Esophagus muscularis mucosa (tissue), 4 donors: ENCODE data around the gene ESD. TPM values are rescaled to one million over a fixed set of nuclear protein-coding genes. Genes with fewer than 3 reads are reported as not detected.
"Not testable (repeated sequence)": the region's sequence is repeated elsewhere in the genome, so short reads cannot be mapped to it uniquely, and the experiment has no call there.

Source experiments
- DNase-seq: peaks from one replicate; pipeline ENCODE4 v3.0.0-alpha.2; 2017; ENCODE audit errors: extremely low spot score
- H3K27ac ChIP-seq, 4 donors: fragments of 200-600 bp; sonication (generic); replicated peaks in 1 of 4; 1 replicate in 3 of 4; 2 replicates in 1 of 4; pipeline ENCODE4 v1.5.1; 2016 to 2019; ENCODE audit warnings: mild to moderate bottlenecking in 1 of 4
- H3K27me3 ChIP-seq, 4 donors: fragments of 200-600 bp; sonication (generic); one replicate each; pipeline versions ENCODE4 v1.5.1 to v1.6.0; 2016 to 2019
- H3K36me3 ChIP-seq, 4 donors: fragments of 200-600 bp; sonication (generic); one replicate each; pipeline ENCODE4 v1.5.1; 2016 to 2019
- H3K4me1 ChIP-seq, 4 donors: fragments of 200-600 bp; sonication (generic); one replicate each; pipeline ENCODE4 v1.5.1; 2016 to 2019
- H3K4me3 ChIP-seq, 4 donors: fragments of 200-600 bp; sonication (generic); 1 replicate in 2 of 4; 2 replicates in 2 of 4; pipeline ENCODE4 v1.5.1; 2016 to 2019; ENCODE audit warnings: mild to moderate bottlenecking in 4 of 4, moderate library complexity in 1 of 4
- H3K9me3 ChIP-seq, 4 donors: fragments of 200-600 bp; sonication (generic); 1 replicate in 3 of 4; 2 replicates in 1 of 4; pipeline ENCODE4 v1.5.1; 2016 to 2019
- CTCF ChIP-seq, 3 experiments: fragments of 200-600 bp in 2 of 3; fragments of 450-650 bp in 1 of 3; sonication (generic) in 2 of 3; IDR thresholded peaks; one replicate each; pipeline ENCODE4 v1.5.1; 2017 to 2019; ENCODE audit warnings: antibody characterized with exemption in 3 of 3, mild to moderate bottlenecking in 2 of 3, moderate library complexity in 1 of 3
- EP300 ChIP-seq: sonication (generic); formaldehyde crosslinking; IDR thresholded peaks from one replicate; pipeline ENCODE4 v1.6.1; 2017; ENCODE audit warnings: antibody characterized with exemption
- POLR2A ChIP-seq: fragments of 450-650 bp; IDR thresholded peaks from one replicate; pipeline ENCODE4 v1.6.1; 2017; ENCODE audit warnings: antibody characterized with exemption, moderate library complexity, mild to moderate bottlenecking, low read depth
- POLR2AphosphoS5 ChIP-seq, 2 donors: sonication (generic); formaldehyde crosslinking; IDR thresholded peaks; one replicate each; pipeline ENCODE4 v1.6.1; 2017; ENCODE audit warnings: antibody characterized with exemption in 2 of 2
- WGBS: methylation state at CpG from one replicate; pipeline ENCODE4 v1.1.5; 2018; 5-methylcytosine and 5-hydroxymethylcytosine counted together
- intact Hi-C: fragments of 100-400 bp; cut with DNase I; formaldehyde crosslinking; loops from one replicate; pipeline ENCODE4 v1.15.1; 2023
- total RNA-seq, 4 donors: library from RNA; depleted of rRNA; stranded (reverse); fragments of >200 nt; gene quantifications; one replicate each; pipeline versions ENCODE4 v1.1.0 to v1.2.1, GENCODE V29; 2016

The ESD gene
- total RNA-seq, 4 donors from 2014 or later = 115 to 150 (median 129) TPM

- no peak for TF ChIP-seq CTCF (IDR thresholded peaks at IDR 0.05)
- TF ChIP-seq POLR2A = no peak
- TF ChIP-seq POLR2AphosphoS5 (IDR thresholded peaks at IDR 0.05) = no peak
- TF ChIP-seq EP300 = no peak
- H3K36me3 ChIP-seq = no peaks in the 10 kb centered on the region
- intact Hi-C loops = no loop called here
- 50% methylated on average over 2 of the region's 2 CpGs for WGBS
- no peak for DNase-seq
- H3K27me3 ChIP-seq = no peaks in the 10 kb centered on the region
- H3K9me3 ChIP-seq = no peaks in the 10 kb centered on the region
- H3K4me1 ChIP-seq = peaks cover 5 to 9% (median 9%) of the 10 kb centered on the region in 4 donors
- H3K27ac ChIP-seq = no peak overlapping the region
- no peak overlapping the region for H3K4me3 ChIP-seq
Observed at GRCh38 chr13:46759846-46760245, 37.1 kb downstream of the ESD start.

- 72% methylated on average over 3 of the region's 3 CpGs for WGBS
- H3K4me1 ChIP-seq = peaks cover 5 to 9% (median 9%) of the 10 kb centered on the region in 4 donors
- no peaks in the 10 kb centered on the region for H3K9me3 ChIP-seq
- DNase-seq = no peak
- no peak overlapping the region for H3K27ac ChIP-seq
- intact Hi-C loops = no loop called here
- peaks cover 0 to 11% (median 0%) of the 10 kb centered on the region in 4 donors for H3K36me3 ChIP-seq
- no peak overlapping the region for H3K4me3 ChIP-seq
- TF ChIP-seq POLR2AphosphoS5 (IDR thresholded peaks at IDR 0.05) (no peak), EP300 (no peak), POLR2A (no peak)
- H3K27me3 ChIP-seq = no peaks in the 10 kb centered on the region
Observed at GRCh38 chr13:46757640-46758039, 39.3 kb downstream of the ESD start.

- DNase-seq = no peak
- Histone ChIP-seq H3K27me3 (no peaks in the 10 kb centered on the region), H3K9me3 (no peaks in the 10 kb centered on the region), H3K4me3 (no peak overlapping the region), H3K4me1 (peaks cover 5 to 9% (median 9%) of the 10 kb centered on the region in 4 donors), H3K27ac (no peak overlapping the region), H3K36me3 (peaks cover 0 to 18% (median 4%) of the 10 kb centered on the region in 4 donors)
- 27% methylated on average over 4 of the region's 4 CpGs for WGBS
- intact Hi-C loops = no loop called here
- no peak for TF ChIP-seq POLR2A
- no peak for TF ChIP-seq POLR2AphosphoS5 (IDR thresholded peaks at IDR 0.05)
- TF ChIP-seq EP300 = no peak
- TF ChIP-seq CTCF (IDR thresholded peaks at IDR 0.05) = no peak
Observed at GRCh38 chr13:46756977-46757376, 40.0 kb downstream of the ESD start.

- intact Hi-C loops, H3K9me3 ChIP-seq, H3K27ac ChIP-seq, H3K4me3 ChIP-seq, H3K27me3 ChIP-seq, DNase-seq: not testable (repeated sequence)
- WGBS = 88% methylated on average over 3 of the region's 5 CpGs
- H3K36me3 ChIP-seq = peaks cover 4 to 32% (median 18%) of the 10 kb centered on the region in 4 donors
- H3K4me1 ChIP-seq = peaks cover 5 to 13% (median 9%) of the 10 kb centered on the region in 4 donors
Observed at GRCh38 chr13:46755508-46755907, 41.5 kb downstream of the ESD start.

- no peak overlapping the region for H3K4me3 ChIP-seq
- TF ChIP-seq POLR2A (no peak), EP300 (no peak), POLR2AphosphoS5 (IDR thresholded peaks at IDR 0.05) (no peak), CTCF (IDR thresholded peaks at IDR 0.05) (no peak)
- H3K27ac ChIP-seq = no peak overlapping the region
- H3K4me1 ChIP-seq = peaks cover 5 to 13% (median 9%) of the 10 kb centered on the region in 4 donors
- H3K27me3 ChIP-seq = no peaks in the 10 kb centered on the region
- no peak for DNase-seq
- no peaks in the 10 kb centered on the region for H3K9me3 ChIP-seq
- intact Hi-C loops = no loop called here
- H3K36me3 ChIP-seq = peaks cover 8 to 37% (median 24%) of the 10 kb centered on the region in 4 donors
Observed at GRCh38 chr13:46754812-46755211, 42.1 kb downstream of the ESD start.

GRCh38 chr13:46753917-46754316 lies 43.0 kb downstream of the ESD start:
- DNase-seq = no peak
- TF ChIP-seq CTCF (IDR thresholded peaks at IDR 0.05) (no peak), POLR2AphosphoS5 (IDR thresholded peaks at IDR 0.05) (no peak), POLR2A (no peak), EP300 (no peak)
- H3K36me3 ChIP-seq = peaks cover 8 to 42% (median 32%) of the 10 kb centered on the region in 4 donors
- intact Hi-C loops = no loop called here
- 86% methylated on average over 6 of the region's 6 CpGs for WGBS
- peaks cover 5 to 13% (median 9%) of the 10 kb centered on the region in 4 donors for H3K4me1 ChIP-seq
- H3K27me3 ChIP-seq = no peaks in the 10 kb centered on the region
- no peak overlapping the region for H3K27ac ChIP-seq
- no peaks in the 10 kb centered on the region for H3K9me3 ChIP-seq
- H3K4me3 ChIP-seq = no peak overlapping the region
